GM12864 (cell line): ENCODE data around the gene PHB1.

Source experiments
- DNase-seq: peaks from one replicate; pipeline ENCODE4 v3.0.0-alpha.2; 2011; ENCODE audit warnings: low read depth
- H3K4me3 ChIP-seq: 2 replicates; pipeline ENCODE4 v1.5.1; 2011; ENCODE audit warnings: mild to moderate bottlenecking, low read depth, low read length, control low read depth
- TF ChIP-seq, protein P1 (sequence below): IDR thresholded peaks from 2 replicates; pipeline ENCODE4 v1.5.1; 2011; ENCODE audit warnings: low read depth, mild to moderate bottlenecking, moderate library complexity, low read length, control low read depth, inconsistent platforms; ENCODE audit errors: missing control alignments

Gene PHB1

DNA sequence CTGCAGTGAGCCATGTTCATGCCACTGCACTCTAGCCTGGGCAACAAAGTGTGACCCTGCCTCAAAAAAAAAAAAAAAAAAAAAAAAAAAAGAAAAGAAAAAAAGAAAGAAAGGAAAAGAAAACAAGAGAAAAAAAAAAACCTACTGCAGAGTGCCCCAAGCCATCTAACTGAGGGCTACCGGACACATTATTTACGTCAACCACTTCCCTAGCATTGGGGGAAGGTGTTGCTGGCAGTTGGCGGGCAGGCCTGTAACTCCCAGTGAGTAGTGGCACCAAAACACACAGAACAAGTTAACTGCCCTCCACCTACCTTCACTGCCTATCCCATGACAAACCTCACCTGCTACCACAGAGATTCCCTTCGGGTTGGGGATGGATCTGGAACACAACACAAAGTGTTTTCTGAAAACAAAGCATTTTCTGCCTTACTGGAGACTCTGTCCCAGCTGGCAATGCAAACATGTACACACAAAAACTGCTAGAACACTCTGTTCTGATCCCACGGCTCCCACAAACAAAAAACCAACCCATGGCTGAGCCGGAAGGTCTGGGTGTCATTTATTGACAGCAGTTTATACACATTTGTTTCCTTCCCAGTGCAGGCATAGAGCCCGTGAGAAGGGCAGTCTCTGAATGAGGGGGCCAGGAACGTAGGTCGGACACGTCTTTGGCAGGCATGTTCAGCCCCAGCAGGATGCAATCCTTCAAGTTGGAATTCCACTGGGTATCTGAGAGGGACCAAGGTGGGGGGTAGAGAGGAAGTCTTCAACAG, 11.0 kb downstream of the PHB1 start:
- DNase-seq = no peak
- TF ChIP-seq, protein P1, sequence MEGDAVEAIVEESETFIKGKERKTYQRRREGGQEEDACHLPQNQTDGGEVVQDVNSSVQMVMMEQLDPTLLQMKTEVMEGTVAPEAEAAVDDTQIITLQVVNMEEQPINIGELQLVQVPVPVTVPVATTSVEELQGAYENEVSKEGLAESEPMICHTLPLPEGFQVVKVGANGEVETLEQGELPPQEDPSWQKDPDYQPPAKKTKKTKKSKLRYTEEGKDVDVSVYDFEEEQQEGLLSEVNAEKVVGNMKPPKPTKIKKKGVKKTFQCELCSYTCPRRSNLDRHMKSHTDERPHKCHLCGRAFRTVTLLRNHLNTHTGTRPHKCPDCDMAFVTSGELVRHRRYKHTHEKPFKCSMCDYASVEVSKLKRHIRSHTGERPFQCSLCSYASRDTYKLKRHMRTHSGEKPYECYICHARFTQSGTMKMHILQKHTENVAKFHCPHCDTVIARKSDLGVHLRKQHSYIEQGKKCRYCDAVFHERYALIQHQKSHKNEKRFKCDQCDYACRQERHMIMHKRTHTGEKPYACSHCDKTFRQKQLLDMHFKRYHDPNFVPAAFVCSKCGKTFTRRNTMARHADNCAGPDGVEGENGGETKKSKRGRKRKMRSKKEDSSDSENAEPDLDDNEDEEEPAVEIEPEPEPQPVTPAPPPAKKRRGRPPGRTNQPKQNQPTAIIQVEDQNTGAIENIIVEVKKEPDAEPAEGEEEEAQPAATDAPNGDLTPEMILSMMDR = no peak
- H3K4me3 ChIP-seq = no peak overlapping the region

DNA sequence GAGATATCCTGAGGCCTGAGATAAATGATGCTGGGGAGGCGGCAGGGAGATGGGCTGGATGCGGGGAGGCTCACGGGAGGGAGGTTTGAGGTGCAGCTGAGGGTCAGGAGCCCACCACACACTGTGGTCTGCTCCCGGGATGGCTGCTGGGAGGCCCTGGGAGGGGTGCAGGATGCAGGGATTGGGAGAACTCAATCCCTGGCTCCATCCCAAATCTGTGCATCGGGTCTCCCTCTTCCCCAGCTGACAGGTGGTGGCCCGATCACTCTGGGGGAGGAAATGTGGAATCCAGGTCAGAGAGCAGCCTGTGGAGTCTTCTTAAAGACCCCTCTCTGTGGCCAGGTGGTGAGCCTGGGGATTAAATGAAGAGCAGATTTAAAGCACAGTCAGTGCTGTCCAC, 12.0 kb downstream of the PHB1 start:
- TF ChIP-seq, protein P1 = no peak
- H3K4me3 ChIP-seq = no peak overlapping the region
- DNase-seq = no peak

DNA sequence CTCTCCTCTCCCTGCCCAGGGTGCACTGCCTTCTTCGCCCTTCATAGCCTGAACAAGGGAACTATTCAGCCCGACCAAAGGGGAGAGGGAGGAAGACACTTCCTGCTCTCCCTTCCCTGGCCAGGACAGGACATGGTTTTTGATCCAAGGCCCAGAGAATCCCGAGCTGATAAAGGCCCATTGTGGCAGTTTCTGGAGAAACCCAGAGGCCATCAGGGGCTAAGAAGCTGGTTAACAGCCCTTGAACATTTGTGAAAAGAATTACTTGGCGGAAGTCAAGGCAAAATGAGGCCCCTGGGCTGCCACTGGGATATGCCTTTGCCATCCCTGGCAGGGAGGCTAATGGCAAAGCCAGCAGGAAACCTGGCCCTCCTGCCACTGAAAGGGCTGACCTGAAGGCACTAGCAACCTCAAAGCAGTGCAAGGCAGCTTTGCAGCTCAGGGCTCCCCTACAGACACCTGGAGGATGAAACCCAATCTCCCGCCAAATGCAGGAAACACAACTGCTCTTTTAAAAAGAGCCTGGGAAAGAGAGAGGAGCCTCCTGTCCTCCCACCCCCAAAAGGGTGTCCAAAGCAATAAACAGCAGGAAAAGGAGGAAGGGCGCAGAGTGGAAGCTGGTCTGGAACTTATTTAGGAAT, 12.6 kb downstream of the PHB1 start:
- no peak for DNase-seq
- H3K4me3 ChIP-seq = no peak overlapping the region
- TF ChIP-seq, protein P1 = no peak

DNA sequence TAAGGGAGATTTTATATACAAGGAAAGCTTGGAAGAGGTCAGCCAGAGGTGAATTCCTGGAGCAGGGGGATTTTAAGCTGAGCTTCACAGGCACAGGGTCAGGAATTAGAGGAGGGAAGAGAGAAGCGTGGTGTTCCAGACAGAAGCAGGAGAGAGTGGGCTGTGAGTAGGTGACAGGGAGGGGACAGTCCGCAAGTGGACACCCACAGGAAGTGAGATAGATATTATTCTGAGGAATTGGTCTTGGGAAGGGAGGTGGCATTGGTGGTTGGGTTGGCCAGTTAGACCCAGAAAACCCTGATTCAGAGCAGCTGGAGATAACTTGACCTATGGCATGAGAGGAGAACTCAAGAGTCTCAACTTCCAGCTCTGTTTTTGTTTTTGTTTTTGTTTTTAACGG, 14.7 kb downstream of the PHB1 start:
- no peak for DNase-seq

DNA sequence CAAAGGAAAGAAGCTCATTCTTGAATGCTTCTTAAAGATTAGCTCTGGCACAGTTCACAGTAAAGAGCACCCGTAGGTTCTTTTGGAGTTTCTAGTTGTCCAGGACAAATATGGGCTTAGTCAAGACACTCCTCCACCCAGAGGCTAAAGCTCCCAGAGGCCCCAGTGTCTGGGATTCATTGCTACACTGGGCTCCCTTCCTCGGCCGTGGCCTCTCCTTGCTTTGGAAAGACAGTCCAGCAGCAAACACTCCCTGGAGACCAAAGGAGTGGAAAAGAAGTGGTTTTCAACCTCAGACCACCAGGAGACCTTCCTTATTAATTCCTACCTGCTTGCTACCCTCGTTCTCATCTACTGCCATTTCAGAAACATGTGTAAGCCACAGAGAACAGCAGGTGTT, 17.1 kb downstream of the PHB1 start:
- DNase-seq = no peak
- TF ChIP-seq, protein P1 = no peak
- no peak overlapping the region for H3K4me3 ChIP-seq

More for the DNA sequence above, 14.7 kb downstream of the PHB1 start:
- no peak overlapping the region for H3K4me3 ChIP-seq
- TF ChIP-seq, protein P1 = no peak

DNA sequence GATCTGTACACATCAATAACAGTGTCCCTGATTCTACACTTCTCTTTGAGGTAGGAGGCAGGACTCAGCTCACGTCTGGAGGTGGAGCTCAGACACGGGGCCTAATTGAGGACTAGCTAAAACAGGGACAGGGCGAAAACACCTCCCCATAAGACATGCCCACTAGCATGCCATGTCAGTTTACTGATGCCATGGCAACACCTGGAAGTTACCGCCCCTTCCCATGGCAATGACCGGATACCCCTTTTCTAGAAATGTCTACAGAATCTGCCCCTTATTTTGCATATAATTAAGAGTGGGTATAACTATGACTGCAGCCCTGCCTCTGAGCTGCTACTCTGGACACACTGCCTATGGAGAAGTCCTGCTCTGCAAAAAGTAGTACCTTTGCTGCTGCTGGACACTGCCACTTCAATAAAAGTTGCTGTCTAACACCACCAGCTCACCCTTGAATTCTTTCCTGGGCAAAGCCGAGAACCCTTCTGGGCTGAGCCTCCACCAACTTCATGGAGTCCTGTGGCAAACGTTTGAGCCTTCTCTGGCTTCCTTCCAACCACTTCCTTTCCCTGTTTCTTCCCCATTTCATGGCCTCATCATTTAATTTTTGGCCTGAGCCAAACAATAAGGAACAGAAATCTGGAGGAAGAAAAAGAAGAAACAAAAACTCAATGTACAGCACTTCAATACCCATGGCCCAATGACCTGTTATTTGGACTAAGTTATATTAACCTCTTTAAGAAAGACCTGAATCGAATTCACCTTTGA, 21.0 kb downstream of the PHB1 start:
- H3K4me3 ChIP-seq = no peak overlapping the region
- DNase-seq = no peak
- TF ChIP-seq, protein P1 = no peak
